Activated naive CD8-positive, alpha-beta T cell treated with anti-CD3 and anti-CD28 coated beads, Interleukin-2, amount 10 ng/mL, durations not matched to agents 7 days and 5 days (primary cell): ENCODE data around the gene ULK4. TPM values are rescaled to one million over a fixed set of nuclear protein-coding genes. Genes with fewer than 3 reads are reported as not detected.

Source experiments
- ATAC-seq: fragments of 150-1000 bp; cut with Tn5 transposase; one replicate; pipeline ENCODE4 v1.10.0; 2021; ENCODE audit warnings: low read depth, moderate library complexity
- POLR2A ChIA-PET: fragments of 350-600 bp; sonication (Branson Sonifier 250); formaldehyde crosslinking; loops from one replicate; lab custom pipeline; 2021; ENCODE audit warnings: antibody characterized with exemption; lab: Charles Lee
- DNase-seq: peaks from one replicate; pipeline ENCODE4 v3.0.0; 2021
- H3K27ac Mint-ChIP-seq: one replicate; pipeline ENCODE4 v1.8.0; 2022; ENCODE audit warnings: mild to moderate bottlenecking, mixed read lengths
- H3K27me3 Mint-ChIP-seq: one replicate; pipeline ENCODE4 v1.8.0; 2022; ENCODE audit warnings: mild to moderate bottlenecking, moderate library complexity, mixed read lengths
- H3K36me3 Mint-ChIP-seq: one replicate; pipeline ENCODE4 v1.8.0; 2021; ENCODE audit warnings: mild to moderate bottlenecking, mixed read lengths
- H3K4me1 Mint-ChIP-seq: one replicate; pipeline ENCODE4 v1.8.0; 2021; ENCODE audit warnings: mixed read lengths
- H3K4me3 Mint-ChIP-seq: one replicate; pipeline ENCODE4 v1.8.0; 2022; ENCODE audit warnings: mild to moderate bottlenecking, moderate library complexity, mixed read lengths
- H3K9me3 Mint-ChIP-seq: one replicate; pipeline ENCODE4 v1.8.0; 2021; ENCODE audit warnings: mixed read lengths
- total RNA-seq, 2 experiments: library from RNA; stranded (reverse); gene quantifications; one replicate each; pipeline ENCODE4 v1.2.3, GENCODE V29; 2021

Gene ULK4
- total RNA-seq, 2 experiments from 2014 or later: 18.6 to 19.0 TPM

DNA sequence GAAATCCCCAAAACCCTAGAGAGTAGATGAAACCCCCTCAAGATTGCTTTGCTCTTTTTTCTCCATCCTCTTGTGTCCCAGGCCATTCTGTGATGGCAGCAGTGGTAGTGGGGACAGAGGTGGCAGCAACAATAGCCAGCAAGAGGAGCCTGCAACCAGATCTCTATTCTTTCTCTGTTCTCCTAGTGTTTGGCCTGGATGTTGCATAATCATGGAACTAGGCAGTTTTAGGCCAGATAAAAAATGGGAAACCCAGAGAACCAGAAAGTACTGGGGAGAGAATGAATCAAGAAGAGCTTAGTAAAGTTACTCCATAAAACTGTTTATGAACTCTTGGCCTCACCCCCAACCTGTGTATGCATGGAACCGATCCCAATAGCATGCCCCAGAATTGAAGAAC is 710.3 kb downstream of the ULK4 start:
- Mint-ChIP-seq H3K4me3 (no peak overlapping the region), H3K27ac (no peak overlapping the region), H3K27me3 (no peaks in the 10 kb centered on the region), H3K9me3 (no peaks in the 10 kb centered on the region), H3K36me3 (no peaks in the 10 kb centered on the region), H3K4me1 (no peaks in the 10 kb centered on the region)
- ATAC-seq (no peak), DNase-seq (no peak)
- POLR2A ChIA-PET: no interaction called here

- Mint-ChIP-seq H3K36me3 (no peaks in the 10 kb centered on the region), H3K9me3 (no peaks in the 10 kb centered on the region), H3K27ac (no peak overlapping the region), H3K4me3 (no peak overlapping the region), H3K4me1 (no peaks in the 10 kb centered on the region), H3K27me3 (no peaks in the 10 kb centered on the region)
- POLR2A ChIA-PET: no interaction called here
- ATAC-seq (no peak), DNase-seq (no peak)
Observed at GRCh38 chr3:41250825-41251224, 711.1 kb downstream of the ULK4 start.

DNA sequence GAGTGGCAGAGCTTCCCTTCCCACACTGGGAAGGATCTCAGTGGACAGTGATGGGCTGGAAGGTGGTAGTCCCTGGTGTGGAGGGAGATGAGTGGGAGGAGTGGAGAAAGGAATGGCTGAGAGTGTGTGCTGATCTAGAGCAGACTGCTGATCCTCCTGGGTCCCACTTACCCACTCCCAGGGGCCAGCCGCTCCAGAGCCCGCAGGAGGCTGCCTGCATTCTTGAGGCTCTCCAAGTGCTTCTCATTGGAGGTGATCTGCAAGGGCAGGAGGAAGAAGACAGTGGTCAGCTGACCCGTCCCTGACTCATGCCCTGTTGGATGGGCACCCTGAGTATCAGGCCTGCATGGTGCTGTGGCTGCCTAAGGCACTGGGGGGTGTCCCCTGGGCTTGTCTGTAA is 712.6 kb downstream of the ULK4 start:
- POLR2A ChIA-PET: no interaction called here
- no peak for DNase-seq
- Mint-ChIP-seq H3K4me3 (no peak overlapping the region), H3K36me3 (no peaks in the 10 kb centered on the region), H3K27ac (no peak overlapping the region), H3K9me3 (no peaks in the 10 kb centered on the region), H3K4me1 (no peaks in the 10 kb centered on the region), H3K27me3 (no peaks in the 10 kb centered on the region)
- no peak for ATAC-seq

- Mint-ChIP-seq H3K9me3 (no peaks in the 10 kb centered on the region), H3K4me3 (no peak overlapping the region), H3K4me1 (no peaks in the 10 kb centered on the region), H3K27ac (no peak overlapping the region), H3K27me3 (no peaks in the 10 kb centered on the region), H3K36me3 (no peaks in the 10 kb centered on the region)
- no peak for ATAC-seq
- no peak for DNase-seq
- POLR2A ChIA-PET: no interaction called here
Observed at GRCh38 chr3:41248525-41248924, 713.4 kb downstream of the ULK4 start.

DNA sequence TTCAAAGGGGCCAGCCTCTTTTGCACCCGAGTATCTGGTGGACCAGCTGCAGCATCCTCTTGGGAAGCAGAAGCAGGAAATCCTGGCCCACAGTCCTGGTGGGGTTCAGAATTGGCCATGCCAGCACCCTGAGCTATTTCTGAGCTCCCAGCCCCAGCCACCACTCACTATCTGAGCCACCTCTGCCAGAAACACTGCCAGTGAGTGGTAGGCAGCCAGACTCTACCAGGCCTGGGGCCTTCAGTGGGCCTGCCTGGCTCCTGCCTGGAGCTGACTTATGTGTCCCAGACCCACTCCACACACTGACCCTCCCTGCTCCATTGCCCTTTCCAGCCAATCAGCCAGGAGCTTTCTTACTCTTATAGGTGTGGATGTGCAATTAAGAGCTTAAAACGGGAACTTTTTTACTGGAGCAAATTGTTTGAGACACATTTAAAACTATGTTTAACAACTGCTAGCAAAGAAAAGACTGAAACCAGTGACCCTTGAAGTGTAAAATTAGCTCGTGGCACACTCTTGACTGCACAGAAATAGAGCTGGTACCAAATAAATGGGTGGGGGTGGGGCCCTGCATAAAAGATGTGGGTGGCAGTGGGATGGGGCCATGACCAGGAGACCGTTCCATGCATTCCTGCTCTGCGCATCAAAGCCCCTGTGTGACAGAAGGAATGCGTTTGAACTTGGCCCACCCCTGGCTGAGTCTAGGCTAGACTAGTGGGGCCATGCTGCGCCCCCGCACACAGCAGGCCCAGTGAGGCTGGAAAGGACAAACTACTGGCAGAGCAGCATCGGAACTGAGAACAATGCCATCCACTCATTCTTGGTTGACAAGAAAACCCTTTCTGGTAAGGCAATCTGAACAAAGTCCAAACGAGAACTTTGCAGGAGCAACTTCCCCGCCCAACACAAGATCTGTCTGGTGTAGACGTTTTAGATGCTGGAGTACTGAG is 714.6 kb downstream of the ULK4 start:
- no peak for ATAC-seq
- H3K4me1 Mint-ChIP-seq: no peaks in the 10 kb centered on the region
- POLR2A ChIA-PET: no interaction called here
- H3K27ac Mint-ChIP-seq: no peak overlapping the region
- no peaks in the 10 kb centered on the region for H3K27me3 Mint-ChIP-seq
- no peaks in the 10 kb centered on the region for H3K9me3 Mint-ChIP-seq
- no peak overlapping the region for H3K4me3 Mint-ChIP-seq
- no peaks in the 10 kb centered on the region for H3K36me3 Mint-ChIP-seq
- no peak for DNase-seq

GRCh38 chr3:41244620-41245336 is 717.1 kb downstream of the ULK4 start:
- POLR2A ChIA-PET: no interaction called here

GRCh38 chr3:41243183-41243582 is 718.7 kb downstream of the ULK4 start:
- no peak overlapping the region for H3K4me3 Mint-ChIP-seq
- H3K36me3 Mint-ChIP-seq: peaks cover 24% of the 10 kb centered on the region
- DNase-seq: no peak
- no peaks in the 10 kb centered on the region for H3K9me3 Mint-ChIP-seq
- H3K27me3 Mint-ChIP-seq: no peaks in the 10 kb centered on the region
- no peak for ATAC-seq
- no peak overlapping the region for H3K27ac Mint-ChIP-seq
- POLR2A ChIA-PET: no interaction called here
- H3K4me1 Mint-ChIP-seq: no peaks in the 10 kb centered on the region

More at GRCh38 chr3:41244620-41245336, 717.1 kb downstream of the ULK4 start:
- Mint-ChIP-seq H3K9me3 (no peaks in the 10 kb centered on the region), H3K27ac (no peak overlapping the region), H3K27me3 (no peaks in the 10 kb centered on the region), H3K4me1 (no peaks in the 10 kb centered on the region), H3K4me3 (no peak overlapping the region), H3K36me3 (peaks cover 12% of the 10 kb centered on the region)
- no peak for DNase-seq
- no peak for ATAC-seq

DNA sequence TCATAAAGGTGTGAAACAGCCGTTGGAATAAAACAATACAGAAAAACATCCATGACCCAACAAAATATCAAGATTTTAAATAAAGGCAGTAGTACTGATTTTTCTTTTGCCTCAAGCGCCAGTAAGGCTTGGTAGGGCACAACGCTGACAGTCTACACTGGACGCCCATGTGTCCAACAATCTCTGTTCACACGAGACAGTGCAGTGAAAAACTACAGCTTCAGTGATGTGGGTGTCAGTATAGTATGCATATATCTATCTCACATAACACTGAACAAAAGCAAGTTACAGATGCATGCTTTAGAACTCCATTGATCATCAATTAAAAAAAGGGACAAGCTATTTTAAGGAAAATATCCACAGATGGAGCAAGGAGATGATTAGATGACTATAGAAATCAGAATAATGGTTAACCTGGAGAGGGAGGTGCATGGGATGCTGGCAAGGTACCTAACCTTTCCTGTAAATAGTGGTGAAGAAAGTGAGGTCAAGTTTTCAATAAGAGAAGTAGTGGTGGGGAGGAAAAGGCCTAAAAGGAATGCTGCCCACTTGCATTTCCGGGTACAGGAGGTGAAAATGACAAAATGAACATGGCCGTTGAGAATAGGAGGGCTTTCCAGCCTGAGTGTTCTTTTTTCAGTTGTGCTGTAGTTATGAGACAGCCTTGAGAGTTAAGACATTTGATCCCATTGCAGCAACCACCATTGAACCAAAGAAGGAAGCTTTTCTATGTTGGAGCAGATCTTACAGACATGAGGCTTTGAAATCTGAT is 719.9 kb downstream of the ULK4 start:
- ATAC-seq (no peak), DNase-seq (no peak)
- H3K27ac Mint-ChIP-seq: no peak overlapping the region
- H3K4me3 Mint-ChIP-seq: no peak overlapping the region
- POLR2A ChIA-PET: no interaction called here
- H3K9me3 Mint-ChIP-seq: no peaks in the 10 kb centered on the region
- peaks cover 31% of the 10 kb centered on the region for H3K36me3 Mint-ChIP-seq
- no peaks in the 10 kb centered on the region for H3K27me3 Mint-ChIP-seq
- H3K4me1 Mint-ChIP-seq: no peaks in the 10 kb centered on the region

DNA sequence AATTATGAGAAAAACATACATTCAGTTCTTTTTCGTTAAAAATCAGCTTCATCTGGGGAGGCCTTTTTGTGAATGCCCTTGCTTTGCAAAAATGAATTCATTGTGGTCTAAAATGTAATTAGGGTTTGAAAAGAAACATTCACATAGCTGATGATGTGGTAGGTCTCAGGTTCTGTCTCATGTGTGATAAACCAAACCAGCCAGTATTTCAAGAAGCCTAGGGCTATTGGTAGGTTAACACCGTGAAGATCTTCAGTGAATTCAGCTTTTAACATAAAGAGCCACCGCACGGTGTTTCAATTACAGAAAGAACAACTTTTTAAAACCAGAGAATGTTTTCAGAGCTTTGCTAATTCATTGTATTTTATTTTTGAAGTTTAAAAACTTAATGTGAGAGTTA is 720.7 kb downstream of the ULK4 start:
- no peaks in the 10 kb centered on the region for H3K4me1 Mint-ChIP-seq
- H3K27ac Mint-ChIP-seq: no peak overlapping the region
- ATAC-seq (no peak), DNase-seq (no peak)
- no peak overlapping the region for H3K4me3 Mint-ChIP-seq
- no peaks in the 10 kb centered on the region for H3K9me3 Mint-ChIP-seq
- H3K27me3 Mint-ChIP-seq: no peaks in the 10 kb centered on the region
- POLR2A ChIA-PET: no interaction called here
- peaks cover 33% of the 10 kb centered on the region for H3K36me3 Mint-ChIP-seq

GRCh38 chr3:41239587-41239986 is 722.3 kb downstream of the ULK4 start:
- H3K27me3 Mint-ChIP-seq: no peaks in the 10 kb centered on the region
- DNase-seq (no peak), ATAC-seq (no peak)
- no peak overlapping the region for H3K27ac Mint-ChIP-seq
- H3K9me3 Mint-ChIP-seq: no peaks in the 10 kb centered on the region
- no peak overlapping the region for H3K4me3 Mint-ChIP-seq
- peaks cover 38% of the 10 kb centered on the region for H3K36me3 Mint-ChIP-seq
- H3K4me1 Mint-ChIP-seq: no peaks in the 10 kb centered on the region
- POLR2A ChIA-PET: interaction anchor here (0.6 kb wide), 2 partner anchors 10 to 405 kb away, joined by 3 to 4 read pairs; no protein-coding TSS in a partner anchor

DNA sequence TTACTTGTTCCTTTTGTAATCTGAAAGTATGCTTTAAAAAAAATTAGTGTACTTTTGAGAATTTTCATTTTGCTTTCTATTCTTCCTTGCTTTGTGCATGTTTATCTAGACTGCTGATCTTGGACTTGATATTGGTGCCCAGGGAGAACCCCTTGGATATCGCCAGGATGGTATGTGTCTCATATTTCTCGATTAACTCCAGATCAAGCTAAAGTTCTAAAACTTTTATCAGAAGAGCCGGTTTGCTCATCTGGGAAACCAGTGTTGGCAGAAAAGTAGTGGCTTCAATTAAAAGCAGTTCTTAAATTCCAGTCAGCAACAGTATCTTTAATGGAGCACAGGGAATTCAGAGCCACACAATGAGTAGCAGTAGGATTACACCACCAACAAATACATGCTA is 724.0 kb downstream of the ULK4 start:
- no peak for DNase-seq
- H3K27ac Mint-ChIP-seq: no peak overlapping the region
- POLR2A ChIA-PET: no interaction called here
- no peaks in the 10 kb centered on the region for H3K9me3 Mint-ChIP-seq
- no peaks in the 10 kb centered on the region for H3K27me3 Mint-ChIP-seq
- no peak overlapping the region for H3K4me3 Mint-ChIP-seq
- peaks cover 48% of the 10 kb centered on the region for H3K36me3 Mint-ChIP-seq
- ATAC-seq: no peak
- H3K4me1 Mint-ChIP-seq: no peaks in the 10 kb centered on the region

DNA sequence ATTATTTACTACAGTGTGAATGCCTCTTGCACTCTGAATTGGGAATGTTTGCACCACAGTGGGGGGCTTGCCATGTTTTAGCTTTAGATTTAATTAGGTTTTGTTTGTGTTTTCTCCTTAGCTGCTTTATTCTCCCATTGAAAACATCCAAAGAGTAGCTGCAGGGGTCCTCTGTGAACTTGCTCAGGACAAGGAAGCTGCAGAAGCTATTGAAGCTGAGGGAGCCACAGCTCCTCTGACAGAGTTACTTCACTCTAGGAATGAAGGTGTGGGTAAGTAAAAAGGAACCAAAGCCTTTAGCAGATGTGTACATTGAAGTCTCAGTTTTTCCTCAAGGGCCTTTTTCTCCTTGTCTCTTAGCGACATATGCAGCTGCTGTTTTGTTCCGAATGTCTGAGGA is 725.7 kb downstream of the ULK4 start:
- Mint-ChIP-seq H3K36me3 (peaks cover 43% of the 10 kb centered on the region), H3K27me3 (no peaks in the 10 kb centered on the region), H3K4me1 (no peaks in the 10 kb centered on the region), H3K9me3 (no peaks in the 10 kb centered on the region), H3K27ac (no peak overlapping the region), H3K4me3 (no peak overlapping the region)
- POLR2A ChIA-PET: no interaction called here
- ATAC-seq (no peak), DNase-seq (no peak)
